GM19099 (cell line): ENCODE results near the gene TSGA10IP.

Experiments
- POLR2A ChIP-seq: IDR thresholded peaks from 3 replicates; pipeline ENCODE4 v1.6.1; 2011; ENCODE audit warnings: low read depth; ENCODE audit not compliant: insufficient read length; ENCODE audit errors: extremely low read depth

Gene TSGA10IP

GRCh38 chr11:65928667-65929066 is 16.6 kb upstream of the TSGA10IP start:
- no peak for TF ChIP-seq POLR2A

GRCh38 chr11:65931773-65932557 is 13.3 kb upstream of the TSGA10IP start:
- TF ChIP-seq POLR2A = no peak

DNA sequence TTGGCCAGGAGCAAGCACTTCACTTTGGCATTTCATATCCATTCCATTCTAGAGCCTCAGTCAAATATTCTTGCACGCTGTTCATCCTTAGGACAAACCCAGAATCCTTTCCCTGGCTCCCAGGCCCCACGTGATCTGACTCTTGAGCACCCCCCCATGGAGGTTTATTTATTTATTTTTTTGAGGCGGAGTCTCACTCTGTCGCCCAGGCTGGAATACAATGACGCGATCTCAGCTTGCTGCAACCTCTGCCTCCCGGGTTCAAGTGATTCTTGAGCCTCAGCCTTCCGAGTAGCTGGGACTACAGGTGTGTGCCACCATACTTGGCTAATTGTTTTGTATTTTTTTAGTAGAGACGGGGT is 12.7 kb upstream of the TSGA10IP start:
- TF ChIP-seq POLR2A = no peak

GRCh38 chr11:65934014-65934413 is 11.3 kb upstream of the TSGA10IP start:
- no peak for TF ChIP-seq POLR2A

DNA sequence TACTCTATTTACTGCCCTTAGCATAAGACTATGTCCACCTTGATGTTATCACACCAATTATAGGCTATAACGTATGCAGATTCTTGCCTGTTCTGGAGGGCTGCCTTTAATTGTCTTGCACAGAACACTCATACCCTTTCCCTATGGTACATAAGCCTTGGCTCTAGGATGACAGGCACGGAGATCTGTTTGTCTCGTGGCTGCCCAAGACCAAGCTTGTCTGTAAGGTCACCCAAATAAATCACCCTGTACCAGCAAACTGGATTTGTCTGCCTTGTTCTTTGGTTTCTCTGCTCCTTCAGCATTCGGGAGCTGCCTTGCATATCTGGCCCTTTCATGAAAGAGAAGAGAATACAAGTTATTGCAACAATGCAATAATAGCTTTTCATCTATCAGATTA is 7.5 kb upstream of the TSGA10IP start:
- no peak for TF ChIP-seq POLR2A

DNA sequence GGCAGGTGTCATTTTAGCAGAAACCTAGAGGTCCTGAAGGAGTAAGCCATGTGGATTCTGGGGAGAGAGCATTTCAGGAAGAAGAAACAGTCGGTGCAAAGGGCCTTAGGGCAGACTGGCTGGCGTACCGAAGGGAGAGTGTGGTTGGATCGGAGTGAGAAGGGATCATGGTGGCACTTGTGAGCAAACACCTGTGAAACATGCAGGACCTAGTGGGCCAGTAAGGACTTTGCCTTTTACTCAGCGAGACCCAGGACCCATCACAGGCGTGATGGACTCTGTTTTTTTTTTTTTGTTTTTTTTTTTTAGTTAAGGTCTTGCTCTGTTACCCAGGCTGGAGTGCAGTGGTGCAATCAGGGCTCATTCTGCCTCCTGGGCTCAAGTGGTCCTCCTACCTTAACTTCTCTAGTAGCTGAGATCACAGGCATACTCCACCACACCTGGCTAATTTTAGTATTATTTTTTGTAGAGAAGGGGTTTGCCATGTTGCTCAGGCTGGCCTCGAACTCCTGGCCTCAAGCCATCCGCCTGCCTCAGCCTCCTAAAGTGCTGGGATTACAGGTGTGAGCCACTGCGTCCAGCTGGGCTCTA is 3.5 kb upstream of the TSGA10IP start:
- no peak for TF ChIP-seq POLR2A

DNA sequence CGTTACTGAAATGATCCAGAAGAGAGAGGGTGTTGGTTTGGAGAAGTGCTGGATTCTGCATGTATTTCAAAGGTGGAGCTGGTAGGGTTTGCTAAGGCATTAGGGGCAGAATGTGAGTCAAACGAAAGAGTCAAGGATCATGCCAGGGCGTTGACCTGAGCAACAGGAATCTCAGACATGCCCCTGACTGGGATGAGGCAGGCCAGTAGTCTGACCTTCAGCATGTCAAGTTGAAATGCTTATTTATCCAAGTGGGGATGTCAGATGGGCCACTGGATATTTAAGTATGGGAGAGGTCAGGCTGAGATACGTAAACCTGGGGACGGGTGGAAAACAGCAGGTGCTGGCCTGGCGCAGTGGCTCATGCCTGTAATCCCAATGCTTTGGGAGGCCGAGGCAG is 2.7 kb upstream of the TSGA10IP start:
- no peak for TF ChIP-seq POLR2A

DNA sequence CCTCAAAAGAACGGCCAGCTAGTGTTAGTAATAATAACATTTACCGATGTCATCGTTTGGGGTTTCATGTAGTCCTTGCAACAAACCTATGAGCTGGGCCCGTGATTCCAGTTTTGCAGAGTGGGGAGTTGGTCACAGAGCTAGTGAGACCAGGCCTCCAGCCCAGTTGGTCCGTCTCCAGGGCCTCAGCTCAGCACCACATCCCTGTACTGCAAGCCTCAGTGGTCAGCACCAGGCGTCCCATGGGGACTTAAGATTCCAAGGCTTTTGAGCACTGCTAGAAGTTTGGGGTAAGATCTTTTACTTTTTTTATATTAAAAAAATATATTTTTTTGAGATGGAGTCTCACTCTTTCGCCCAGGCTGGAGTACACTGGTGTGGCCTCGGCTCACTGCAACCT is 1.1 kb upstream of the TSGA10IP start:
- no peak for TF ChIP-seq POLR2A

DNA sequence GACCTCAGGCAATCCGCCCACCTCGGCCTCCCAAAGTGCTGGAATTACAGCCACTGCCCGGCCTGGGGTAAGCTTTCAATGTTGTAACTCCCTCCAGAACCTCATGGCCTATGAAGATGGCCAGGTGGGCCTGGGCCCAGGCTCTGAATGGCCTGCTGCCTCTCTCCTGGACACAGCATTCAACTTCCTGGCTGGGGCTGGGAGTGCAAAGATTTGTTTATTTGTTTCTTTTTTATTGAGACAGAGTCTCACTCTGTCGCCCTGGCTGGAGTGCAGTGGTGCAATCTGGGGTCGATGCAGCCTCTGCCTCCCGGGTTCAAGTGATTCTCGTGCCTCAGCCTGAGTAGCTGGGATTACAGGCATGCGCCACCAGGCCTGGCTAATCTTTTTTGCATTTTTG is 513 bp upstream of the TSGA10IP start:
- no peak for TF ChIP-seq POLR2A

- no peak for TF ChIP-seq POLR2A
These were observed 770 bp downstream of the TSGA10IP start for GRCh38 chr11:65945941-65946558.

GRCh38 chr11:65946655-65947054 is 1.4 kb downstream of the TSGA10IP start:
- no peak for TF ChIP-seq POLR2A

DNA sequence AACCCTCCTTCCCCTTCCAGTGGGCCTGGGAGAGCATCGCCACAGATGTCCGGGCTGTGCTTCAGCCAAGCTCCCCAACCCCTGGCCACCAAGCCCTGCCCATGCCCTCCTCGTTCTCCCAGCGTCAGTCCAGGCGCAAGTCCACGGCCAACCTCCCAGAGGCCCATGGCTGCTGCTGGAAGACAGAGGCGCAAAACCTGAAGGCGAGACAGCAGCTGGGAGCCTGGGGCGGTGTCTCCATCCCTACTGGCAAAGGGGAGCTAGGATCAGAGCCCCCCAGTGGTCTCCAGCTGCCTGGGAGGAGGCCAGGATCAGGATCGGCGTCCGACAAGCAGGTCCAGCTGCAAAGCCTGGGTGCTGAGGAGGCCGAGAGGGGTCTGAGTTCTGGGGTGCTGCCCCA is 1.9 kb downstream of the TSGA10IP start:
- no peak for TF ChIP-seq POLR2A

DNA sequence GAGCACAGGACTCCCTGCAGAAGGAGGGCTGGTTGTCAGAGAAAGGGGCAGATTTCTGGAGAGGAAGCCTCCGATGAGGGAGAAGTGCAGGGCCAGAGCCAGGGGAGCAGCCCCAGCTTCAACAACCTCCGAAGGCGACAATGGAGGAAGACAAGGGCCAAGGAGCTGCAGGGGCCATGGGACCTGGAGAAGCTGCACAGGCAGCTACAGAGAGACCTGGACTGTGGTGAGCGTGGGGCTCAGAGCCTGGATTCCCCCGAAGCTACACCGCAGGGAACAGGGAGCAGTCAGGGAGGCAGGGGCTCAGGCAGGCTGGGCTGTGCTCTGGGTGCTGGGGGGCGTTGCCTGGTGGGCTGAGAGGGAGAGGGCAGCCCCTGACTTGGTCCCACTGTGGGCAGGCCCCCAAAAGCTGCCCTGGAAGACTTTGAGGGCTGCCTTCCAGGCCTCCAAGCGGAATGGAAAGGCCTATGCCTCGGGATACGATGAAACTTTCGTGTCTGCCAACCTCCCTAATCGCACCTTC is 2.4 kb downstream of the TSGA10IP start:
- TF ChIP-seq POLR2A = no peak

DNA sequence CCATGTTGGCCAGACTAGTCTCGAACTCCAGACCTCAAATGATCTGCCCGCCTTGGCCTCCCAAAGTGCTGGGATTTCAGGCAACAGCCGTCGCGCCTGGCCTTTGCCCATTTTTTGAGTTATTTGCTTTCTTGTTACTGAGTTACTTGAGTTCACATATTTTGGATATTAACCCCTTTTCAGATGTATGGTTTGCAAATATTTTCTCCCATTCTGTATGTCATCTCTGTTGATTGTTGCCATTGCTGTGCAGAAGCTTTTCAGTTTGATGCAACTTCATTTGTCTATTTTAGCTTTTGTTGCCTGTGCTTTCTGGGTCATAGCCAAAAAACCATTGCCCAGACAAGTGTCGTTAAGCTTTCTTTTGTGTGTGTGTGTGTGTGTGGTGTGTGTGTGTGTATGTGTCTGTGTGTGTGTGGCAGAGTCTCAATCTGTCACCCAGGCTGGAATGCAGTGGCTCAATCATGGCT is 6.8 kb downstream of the TSGA10IP start:
- TF ChIP-seq POLR2A = no peak

GRCh38 chr11:65953471-65953870 is 8.2 kb downstream of the TSGA10IP start:
- no peak for TF ChIP-seq POLR2A

DNA sequence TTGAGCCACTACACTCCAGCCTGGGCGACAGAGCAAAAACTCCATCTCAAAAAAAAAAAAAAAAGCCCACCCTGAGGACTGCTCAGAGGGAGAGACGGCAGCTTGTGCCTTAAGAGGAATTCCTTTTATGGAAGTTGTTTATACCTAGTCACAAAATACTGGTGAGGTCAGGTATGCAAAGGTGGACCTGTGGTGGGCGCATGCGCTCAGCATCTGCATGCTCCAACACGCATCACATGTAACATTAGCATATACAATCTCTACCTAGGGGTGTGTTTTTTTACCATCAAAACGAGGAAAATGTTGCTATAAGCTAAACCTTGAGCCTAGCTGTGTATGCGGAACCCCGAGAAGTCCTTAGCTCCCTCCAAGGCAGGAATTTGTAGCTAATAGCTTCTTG is 9.5 kb downstream of the TSGA10IP start:
- TF ChIP-seq POLR2A = no peak
